Sigmoid colon (tissue), 7 donors: ENCODE measurements around the gene EGR1. TPM values are rescaled to one million over a fixed set of nuclear protein-coding genes. Genes with fewer than 3 reads are reported as not detected.

Experiments used
- DNase-seq: peaks from one replicate; pipeline ENCODE4 v3.0.0-alpha.2; 2019
- H3K27ac ChIP-seq, 4 donors: fragments of 200-600 bp; sonication (generic); one replicate each; pipeline ENCODE4 v1.5.1; 2016 to 2019; ENCODE audit warnings: mild to moderate bottlenecking in 1 of 4
- H3K27me3 ChIP-seq, 3 donors: fragments of 200-600 bp; sonication (generic); one replicate each; pipeline ENCODE4 v1.5.1; 2019; ENCODE audit warnings: mild to moderate bottlenecking in 1 of 3
- H3K36me3 ChIP-seq, 4 donors: fragments of 200-600 bp; sonication (generic); one replicate each; pipeline ENCODE4 v1.5.1; 2016 to 2019
- H3K4me1 ChIP-seq, 4 donors: fragments of 200-600 bp; sonication (generic); one replicate each; pipeline ENCODE4 v1.5.1; 2017 to 2019
- H3K4me3 ChIP-seq, 4 donors: fragments of 200-600 bp; sonication (generic); one replicate each; pipeline ENCODE4 v1.5.1; 2017 to 2019; ENCODE audit warnings: mild to moderate bottlenecking in 2 of 4, moderate library complexity in 1 of 4
- H3K9me3 ChIP-seq, 4 donors: fragments of 200-600 bp in 3 of 4; sonication (generic) in 3 of 4; one replicate each; pipeline versions ENCODE4 v1.5.1 to v1.6.1; 2013 to 2019
- CTCF ChIP-seq, 4 experiments: fragments of 450-650 bp in 3 of 4; fragments of 200-600 bp in 1 of 4; IDR thresholded peaks; one replicate each; pipeline ENCODE4 v1.5.1; 2016 to 2019; ENCODE audit warnings: antibody characterized with exemption in 4 of 4, mild to moderate bottlenecking in 3 of 4, moderate library complexity in 2 of 4
- EP300 ChIP-seq, 4 donors: sonication (generic); formaldehyde crosslinking; IDR thresholded peaks; one replicate each; pipeline ENCODE4 v1.6.1; 2017; ENCODE audit warnings: antibody characterized with exemption in 4 of 4
- POLR2A ChIP-seq, 2 donors: fragments of 450-650 bp; IDR thresholded peaks; one replicate each; pipeline ENCODE4 v1.6.1; 2016; ENCODE audit warnings: antibody characterized with exemption in 2 of 2, mild to moderate bottlenecking in 2 of 2, moderate library complexity in 2 of 2
- POLR2AphosphoS5 ChIP-seq, 4 donors: sonication (generic); formaldehyde crosslinking; IDR thresholded peaks; one replicate each; pipeline ENCODE4 v1.6.1; 2017; ENCODE audit warnings: antibody characterized with exemption in 4 of 4
- WGBS, 2 donors: extraction: QIAGEN DNeasy Blood & Tissue Kit; methylation state at CpG; one replicate each; pipeline ENCODE4 v1.1.7; 2013; 5-methylcytosine and 5-hydroxymethylcytosine counted together
- intact Hi-C: fragments of 100-400 bp; cut with DNase I; formaldehyde crosslinking; loops from one replicate; pipeline ENCODE4 v1.15.1; 2023
- polyA plus RNA-seq, 3 donors: library from polyadenylated mRNA; stranded (reverse); fragments of 200-250 nt; gene quantifications; one replicate each; pipeline ENCODE4 v1.2.3, GENCODE V29; 2013
- total RNA-seq, 4 donors: library from RNA; depleted of rRNA; stranded (reverse); fragments of >200 nt; gene quantifications; one replicate each; pipeline ENCODE4 v1.1.0, GENCODE V29; 2016
- donor health status: healthy with polysubstance abuse.
- donor health status: Bipolar disorder and iron deficiency.
- donor health status: healthy.

The EGR1 gene
- total and polyA plus RNA-seq, 7 donors = 17.6 to 146 (median 69.1) TPM

DNA sequence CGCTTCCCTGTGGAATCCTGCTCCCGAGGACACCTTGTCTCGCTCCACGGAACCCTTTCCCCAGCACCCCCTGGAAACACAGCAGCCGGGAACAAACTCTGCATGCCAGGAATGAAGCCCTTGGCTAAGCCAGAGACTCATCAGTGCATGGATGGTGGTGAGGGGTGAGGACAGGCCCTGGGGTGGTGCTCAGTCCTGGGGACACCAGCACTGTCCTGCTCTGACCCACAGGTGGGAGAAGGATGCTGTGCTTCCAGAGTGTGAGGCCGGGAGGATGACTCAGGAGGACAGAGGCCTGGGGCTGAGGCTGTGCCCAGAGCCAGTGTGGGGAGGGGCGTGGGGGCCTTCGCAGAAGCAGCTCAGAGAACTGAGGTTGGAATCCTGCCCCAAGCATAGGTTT lies 11.2 kb upstream of the EGR1 start:
- TF ChIP-seq EP300 (IDR thresholded peaks at IDR 0.05) = no peak
- TF ChIP-seq CTCF (IDR thresholded peaks at IDR 0.05) = no peak
- no peak for TF ChIP-seq POLR2AphosphoS5 (IDR thresholded peaks at IDR 0.05)
- no peak for TF ChIP-seq POLR2A (IDR thresholded peaks at IDR 0.05)
- Histone ChIP-seq H3K27me3 (no peaks in the 10 kb centered on the region), H3K9me3 (no peaks in the 10 kb centered on the region), H3K27ac (no peak overlapping the region), H3K36me3 (no peaks in the 10 kb centered on the region), H3K4me3 (no peak overlapping the region), H3K4me1 (peaks cover 0 to 26% (median 19%) of the 10 kb centered on the region in 4 donors)
- intact Hi-C loops = no loop called here
- peak; percentile 55 for DNase-seq
- WGBS, 2 donors = 84 to 93% methylated on average over 8 of the region's 8 CpGs

- peak; percentile 51 for DNase-seq
- Histone ChIP-seq H3K27ac (no peak overlapping the region), H3K4me3 (no peak overlapping the region), H3K9me3 (no peaks in the 10 kb centered on the region), H3K4me1 (peaks cover 0 to 17% (median 8%) of the 10 kb centered on the region in 4 donors), H3K27me3 (no peaks in the 10 kb centered on the region), H3K36me3 (no peaks in the 10 kb centered on the region)
- intact Hi-C loops = no loop called here
- 82% methylated on average over 11 of the region's 11 CpGs for WGBS, 2 donors
- TF ChIP-seq EP300 (IDR thresholded peaks at IDR 0.05) (no peak), CTCF (IDR thresholded peaks at IDR 0.05) (no peak), POLR2AphosphoS5 (IDR thresholded peaks at IDR 0.05) (no peak), POLR2A (IDR thresholded peaks at IDR 0.05) (no peak)
Observed at GRCh38 chr5:138455232-138455930, 9.9 kb upstream of the EGR1 start.

- TF ChIP-seq EP300 (IDR thresholded peaks at IDR 0.05) (no peak), POLR2AphosphoS5 (IDR thresholded peaks at IDR 0.05) (no peak), CTCF (IDR thresholded peaks at IDR 0.05) (no peak), POLR2A (IDR thresholded peaks at IDR 0.05) (no peak)
- no peaks in the 10 kb centered on the region for H3K36me3 ChIP-seq
- H3K27ac ChIP-seq = no peak overlapping the region
- H3K4me3 ChIP-seq = no peak overlapping the region
- 72 to 81% methylated on average over 12 of the region's 12 CpGs for WGBS, 2 donors
- H3K4me1 ChIP-seq = peaks cover 0 to 17% (median 10%) of the 10 kb centered on the region in 4 donors
- intact Hi-C loops = no loop called here
- no peaks in the 10 kb centered on the region for H3K27me3 ChIP-seq
- DNase-seq = no peak
- no peaks in the 10 kb centered on the region for H3K9me3 ChIP-seq
Observed at GRCh38 chr5:138457531-138458275, 7.6 kb upstream of the EGR1 start.

- intact Hi-C loops = no loop called here
- Histone ChIP-seq H3K27ac (no peak overlapping the region), H3K27me3 (no peaks in the 10 kb centered on the region), H3K4me3 (no peak overlapping the region), H3K4me1 (peaks cover 0 to 21% (median 14%) of the 10 kb centered on the region in 4 donors), H3K9me3 (no peaks in the 10 kb centered on the region), H3K36me3 (no peaks in the 10 kb centered on the region)
- DNase-seq = no peak
- WGBS, 2 donors = 38 to 69% methylated on average over 11 of the region's 11 CpGs
- TF ChIP-seq POLR2A (IDR thresholded peaks at IDR 0.05) (no peak), CTCF (IDR thresholded peaks at IDR 0.05) (no peak), EP300 (IDR thresholded peaks at IDR 0.05) (no peak), POLR2AphosphoS5 (IDR thresholded peaks at IDR 0.05) (no peak)
Observed at GRCh38 chr5:138458384-138458783, 6.9 kb upstream of the EGR1 start.
